Central memory CD8-positive, alpha-beta T cell (primary cell): ENCODE measurements around the gene TFPI.

Source experiments
- ATAC-seq: fragments of 150-1000 bp; cut with Tn5 transposase; replicated peaks from 2 replicates; pipeline ENCODE4 v1.10.0; 2022; ENCODE audit warnings: mild to moderate bottlenecking, moderate FRiP score, moderate number of reproducible peaks; ENCODE audit not compliant: poor library complexity, severe bottlenecking; ENCODE audit errors: extremely low read depth
- DNase-seq, 2 donors: peaks; one replicate each; pipeline ENCODE4 v3.0.0; 2021; ENCODE audit warnings: low spot score in 2 of 2
- H3K27ac Mint-ChIP-seq: one replicate; pipeline ENCODE4 v1.8.0; 2022; ENCODE audit warnings: low read depth, mild to moderate bottlenecking, moderate library complexity, mixed read lengths
- H3K27me3 Mint-ChIP-seq: one replicate; pipeline ENCODE4 v1.8.0; 2022; ENCODE audit warnings: mixed read lengths
- H3K36me3 Mint-ChIP-seq: one replicate; pipeline ENCODE4 v1.8.0; 2022; ENCODE audit warnings: mild to moderate bottlenecking, moderate library complexity, mixed read lengths; ENCODE audit not compliant: insufficient read depth
- H3K4me1 Mint-ChIP-seq: one replicate; pipeline ENCODE4 v1.8.0; 2022; ENCODE audit warnings: mixed read lengths
- H3K4me3 Mint-ChIP-seq: one replicate; pipeline ENCODE4 v1.8.0; 2022; ENCODE audit warnings: mild to moderate bottlenecking, moderate library complexity, mixed read lengths
- H3K9me3 Mint-ChIP-seq: one replicate; pipeline ENCODE4 v1.8.0; 2022; ENCODE audit warnings: mixed read lengths

TFPI gene

GRCh38 chr2:187451510-187451909, 102.7 kb downstream of the TFPI start:
- Mint-ChIP-seq H3K4me3 (no peak overlapping the region), H3K4me1 (no peaks in the 10 kb centered on the region), H3K36me3 (no peaks in the 10 kb centered on the region), H3K9me3 (peaks cover 6% of the 10 kb centered on the region), H3K27me3 (no peaks in the 10 kb centered on the region), H3K27ac (no peak overlapping the region)
- DNase-seq (no peak), ATAC-seq (no peak)

- Mint-ChIP-seq H3K9me3 (no peaks in the 10 kb centered on the region), H3K27me3 (no peaks in the 10 kb centered on the region), H3K4me1 (no peaks in the 10 kb centered on the region), H3K4me3 (no peak overlapping the region), H3K27ac (no peak overlapping the region), H3K36me3 (no peaks in the 10 kb centered on the region)
- ATAC-seq (no peak), DNase-seq (no peak)
Measured at GRCh38 chr2:187447336-187447735, 106.9 kb downstream of the TFPI start.

- Mint-ChIP-seq H3K4me1 (no peaks in the 10 kb centered on the region), H3K27me3 (no peaks in the 10 kb centered on the region), H3K36me3 (no peaks in the 10 kb centered on the region), H3K4me3 (no peak overlapping the region), H3K27ac (no peak overlapping the region), H3K9me3 (no peaks in the 10 kb centered on the region)
- ATAC-seq (no peak), DNase-seq (no peak)
Measured at GRCh38 chr2:187446711-187447110, 107.5 kb downstream of the TFPI start.

DNA sequence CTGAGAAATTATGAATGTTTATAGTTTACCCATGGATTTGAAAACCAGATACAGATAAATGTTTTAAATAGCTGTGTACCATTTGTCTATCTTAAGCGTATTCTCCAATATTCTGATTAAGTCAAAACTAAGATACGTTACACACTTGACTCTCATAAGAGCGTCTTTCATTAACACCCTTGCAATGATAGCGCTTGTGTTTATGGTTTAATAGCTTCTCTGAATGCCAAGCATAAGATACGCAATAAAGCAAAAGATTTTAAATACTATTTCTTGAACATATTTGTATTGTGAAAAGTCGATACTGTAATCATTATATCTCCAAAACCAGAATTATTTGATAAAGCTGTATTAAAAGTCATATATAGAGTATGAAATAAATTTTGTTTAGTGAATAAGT, 109.2 kb downstream of the TFPI start:
- H3K27ac Mint-ChIP-seq, result no peak overlapping the region
- DNase-seq (no peak), ATAC-seq (no peak)
- H3K4me1 Mint-ChIP-seq, result no peaks in the 10 kb centered on the region
- H3K4me3 Mint-ChIP-seq, result no peak overlapping the region
- no peaks in the 10 kb centered on the region for H3K9me3 Mint-ChIP-seq
- no peaks in the 10 kb centered on the region for H3K27me3 Mint-ChIP-seq
- no peaks in the 10 kb centered on the region for H3K36me3 Mint-ChIP-seq

DNA sequence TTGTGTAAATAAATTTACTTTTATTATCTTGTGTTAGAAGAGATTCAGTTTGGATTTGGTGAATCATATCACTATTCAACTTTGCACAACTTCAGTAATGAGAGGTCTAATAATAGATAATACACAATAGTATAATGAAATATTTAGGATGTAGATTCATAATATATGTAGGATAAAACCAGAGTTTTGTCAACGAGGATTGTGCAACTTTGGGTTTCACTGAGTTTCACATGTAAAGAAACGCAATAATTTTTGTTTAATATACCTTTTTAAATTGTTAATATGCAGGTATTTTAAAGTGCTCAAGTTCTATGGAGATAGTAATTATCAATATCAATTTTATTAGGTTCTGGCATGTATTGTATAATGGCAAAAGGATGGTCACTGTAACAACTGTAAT, 111.5 kb downstream of the TFPI start:
- DNase-seq (no peak), ATAC-seq (no peak)
- H3K36me3 Mint-ChIP-seq, result no peaks in the 10 kb centered on the region
- H3K27me3 Mint-ChIP-seq, result no peaks in the 10 kb centered on the region
- no peaks in the 10 kb centered on the region for H3K4me1 Mint-ChIP-seq
- H3K9me3 Mint-ChIP-seq, result no peaks in the 10 kb centered on the region
- no peak overlapping the region for H3K4me3 Mint-ChIP-seq
- H3K27ac Mint-ChIP-seq, result no peak overlapping the region

- Mint-ChIP-seq H3K4me3 (no peak overlapping the region), H3K27me3 (no peaks in the 10 kb centered on the region), H3K9me3 (no peaks in the 10 kb centered on the region), H3K4me1 (no peaks in the 10 kb centered on the region), H3K27ac (no peak overlapping the region), H3K36me3 (no peaks in the 10 kb centered on the region)
- no peak for ATAC-seq
- no peak for DNase-seq
Measured at GRCh38 chr2:187442378-187442777, 111.9 kb downstream of the TFPI start.

GRCh38 chr2:187440101-187440675, 114.0 kb downstream of the TFPI start:
- H3K4me1 Mint-ChIP-seq, result no peaks in the 10 kb centered on the region
- no peaks in the 10 kb centered on the region for H3K9me3 Mint-ChIP-seq
- H3K27me3 Mint-ChIP-seq, result no peaks in the 10 kb centered on the region
- peaks cover 2% of the 10 kb centered on the region for H3K36me3 Mint-ChIP-seq
- no peak overlapping the region for H3K27ac Mint-ChIP-seq
- ATAC-seq, result no peak
- no peak overlapping the region for H3K4me3 Mint-ChIP-seq
- no peak for DNase-seq

GRCh38 chr2:187438455-187438854, 115.8 kb downstream of the TFPI start:
- Mint-ChIP-seq H3K27ac (no peak overlapping the region), H3K4me1 (no peaks in the 10 kb centered on the region), H3K9me3 (no peaks in the 10 kb centered on the region), H3K4me3 (no peak overlapping the region), H3K27me3 (no peaks in the 10 kb centered on the region), H3K36me3 (peaks cover 2% of the 10 kb centered on the region)
- DNase-seq, result no peak
- ATAC-seq, result no peak

DNA sequence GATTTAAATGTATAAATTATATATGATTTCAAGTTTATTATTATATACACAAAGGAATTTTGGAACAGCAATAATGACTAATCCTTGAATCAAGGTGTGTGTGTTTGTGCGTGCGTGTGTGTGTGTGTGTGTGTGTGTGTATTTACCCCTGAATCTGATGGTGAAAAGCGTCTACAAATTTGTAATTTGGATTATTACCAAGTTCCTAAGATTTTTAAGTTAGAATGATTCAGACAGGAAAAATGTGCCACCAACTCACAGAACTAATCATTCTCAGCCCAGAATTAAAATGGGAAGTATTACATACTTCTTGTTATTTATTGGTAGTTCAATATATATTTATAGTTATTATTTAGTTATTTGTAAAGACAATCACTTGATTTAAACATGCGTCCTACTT, 118.5 kb downstream of the TFPI start:
- no peaks in the 10 kb centered on the region for H3K4me1 Mint-ChIP-seq
- H3K27ac Mint-ChIP-seq, result no peak overlapping the region
- no peak for ATAC-seq
- H3K4me3 Mint-ChIP-seq, result no peak overlapping the region
- DNase-seq, result no peak
- H3K9me3 Mint-ChIP-seq, result no peaks in the 10 kb centered on the region
- H3K36me3 Mint-ChIP-seq, result peaks cover 2% of the 10 kb centered on the region
- no peaks in the 10 kb centered on the region for H3K27me3 Mint-ChIP-seq

DNA sequence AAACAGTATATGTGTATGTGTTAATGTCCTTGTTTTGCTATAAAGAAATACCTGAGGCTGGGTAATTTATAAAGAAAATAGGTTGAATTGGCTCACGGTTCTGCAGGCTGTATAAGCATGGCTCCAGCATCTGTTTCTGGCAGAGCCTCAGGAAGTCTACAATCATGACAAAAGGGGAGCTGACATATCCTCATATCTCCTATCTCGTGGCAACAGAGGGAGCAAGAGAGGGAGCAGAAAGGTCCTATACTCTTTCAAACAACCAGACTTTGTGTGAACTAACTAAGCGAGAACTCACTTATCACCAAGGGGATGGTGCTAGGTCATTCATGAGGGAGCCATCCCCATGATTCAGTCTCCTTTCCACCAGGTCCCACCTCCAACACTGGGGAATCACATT, 119.2 kb downstream of the TFPI start:
- DNase-seq, result no peak

GRCh38 chr2:187434342-187434785, 119.9 kb downstream of the TFPI start:
- DNase-seq (no peak), ATAC-seq (no peak)
- Mint-ChIP-seq H3K4me1 (no peaks in the 10 kb centered on the region), H3K27ac (no peak overlapping the region), H3K9me3 (no peaks in the 10 kb centered on the region), H3K36me3 (peaks cover 2% of the 10 kb centered on the region), H3K4me3 (no peak overlapping the region), H3K27me3 (no peaks in the 10 kb centered on the region)

More for the DNA sequence above, 119.2 kb downstream of the TFPI start:
- Mint-ChIP-seq H3K27me3 (no peaks in the 10 kb centered on the region), H3K9me3 (no peaks in the 10 kb centered on the region), H3K4me1 (no peaks in the 10 kb centered on the region), H3K4me3 (no peak overlapping the region), H3K36me3 (peaks cover 2% of the 10 kb centered on the region), H3K27ac (no peak overlapping the region)
- ATAC-seq, result no peak

DNA sequence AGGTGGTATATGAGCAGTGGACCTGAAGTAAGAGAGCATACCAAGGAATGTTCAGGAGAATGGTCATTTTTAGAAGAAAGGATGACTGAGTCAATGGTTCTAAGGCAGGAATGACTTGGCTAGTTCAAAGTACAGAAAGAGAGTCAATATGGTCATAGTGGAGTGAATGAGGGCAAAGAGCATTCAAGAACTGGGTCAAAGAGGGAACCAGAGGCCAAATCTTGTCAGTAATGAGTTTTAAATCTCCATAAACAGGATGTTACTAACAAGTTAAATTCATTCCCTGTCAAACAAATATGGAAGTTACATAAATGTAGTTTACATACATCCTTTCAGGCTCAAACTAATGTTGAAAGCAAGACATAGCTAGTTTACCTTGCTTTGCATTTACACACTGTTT, 122.3 kb downstream of the TFPI start:
- Mint-ChIP-seq H3K27ac (no peak overlapping the region), H3K4me1 (no peaks in the 10 kb centered on the region), H3K36me3 (peaks cover 2% of the 10 kb centered on the region), H3K4me3 (no peak overlapping the region), H3K9me3 (no peaks in the 10 kb centered on the region), H3K27me3 (no peaks in the 10 kb centered on the region)
- ATAC-seq (no peak), DNase-seq (no peak)

GRCh38 chr2:187429989-187430388, 124.2 kb downstream of the TFPI start:
- Mint-ChIP-seq H3K4me3 (no peak overlapping the region), H3K4me1 (no peaks in the 10 kb centered on the region), H3K27me3 (no peaks in the 10 kb centered on the region), H3K36me3 (no peaks in the 10 kb centered on the region), H3K27ac (no peak overlapping the region), H3K9me3 (no peaks in the 10 kb centered on the region)
- ATAC-seq (no peak), DNase-seq (no peak)

- H3K4me1 Mint-ChIP-seq, result no peaks in the 10 kb centered on the region
- H3K9me3 Mint-ChIP-seq, result peaks cover 15% of the 10 kb centered on the region
- H3K36me3 Mint-ChIP-seq, result peaks cover 2% of the 10 kb centered on the region
- no peak for DNase-seq
- H3K27ac Mint-ChIP-seq, result no peak overlapping the region
- no peak overlapping the region for H3K4me3 Mint-ChIP-seq
- H3K27me3 Mint-ChIP-seq, result no peaks in the 10 kb centered on the region
- no peak for ATAC-seq
Measured at GRCh38 chr2:187424146-187424545, 130.1 kb downstream of the TFPI start.
